Measurements from ENCODE around the gene SPRR4.

The SPRR4 gene

GRCh38 chr1:152962876-152963415 is 7.5 kb upstream of the SPRR4 start:
- Histone ChIP-seq H3K4me2 (ENCODE audit: low read depth, low read length, poor library complexity, severe bottlenecking) (no peak overlapping the region), H3K4me3 (ENCODE audit: insufficient read depth, low read length, poor library complexity, severe bottlenecking) (no peak overlapping the region), H3K9ac (ENCODE audit: low read length) (no peak overlapping the region), H2AFZ (ENCODE audit: low read depth, low read length, severe bottlenecking) (no peak overlapping the region), H3K27ac (ENCODE audit: low read depth, low read length) (no peak overlapping the region), H3K9me2 (replicated peaks; ENCODE audit: insufficient read depth, low read length) (no peaks in the 10 kb centered on the region), H3K9me3 (ENCODE audit: insufficient read depth, low read length) (no peaks in the 10 kb centered on the region), H3K36me3 (ENCODE audit: low read length) (no peaks in the 10 kb centered on the region), H3F3A (ENCODE audit: insufficient read depth) (no peaks in the 10 kb centered on the region), H3K79me2 (ENCODE audit: insufficient read depth, low read length) (no peaks in the 10 kb centered on the region), H4K20me1 (ENCODE audit: low read depth, low read length) (no peaks in the 10 kb centered on the region), H3K27me3 (ENCODE audit: low read length) (no peaks in the 10 kb centered on the region)
- TF ChIP-seq CTCF (IDR thresholded peaks at IDR 0.05; ENCODE audit: insufficient read depth, low read length, poor library complexity, severe bottlenecking) (no peak), EZH2phosphoT487 (conservative IDR thresholded peaks at IDR 0.05; ENCODE audit: low read length) (no peak)

GRCh38 chr1:152964536-152964935 is 5.9 kb upstream of the SPRR4 start:
- no peaks in the 10 kb centered on the region for H3K36me3 ChIP-seq (ENCODE audit: low read length)
- H3K9me2 ChIP-seq (replicated peaks; ENCODE audit: insufficient read depth, low read length), result no peaks in the 10 kb centered on the region
- H3K9me3 ChIP-seq (ENCODE audit: insufficient read depth, low read length), result no peaks in the 10 kb centered on the region
- no peak overlapping the region for H3K27ac ChIP-seq (ENCODE audit: low read depth, low read length)
- no peak overlapping the region for H3K4me2 ChIP-seq (ENCODE audit: low read depth, low read length, poor library complexity, severe bottlenecking)
- no peaks in the 10 kb centered on the region for H4K20me1 ChIP-seq (ENCODE audit: low read depth, low read length)
- H2AFZ ChIP-seq (ENCODE audit: low read depth, low read length, severe bottlenecking), result no peak overlapping the region
- H3K9ac ChIP-seq (ENCODE audit: low read length), result no peak overlapping the region
- H3K4me3 ChIP-seq (ENCODE audit: insufficient read depth, low read length, poor library complexity, severe bottlenecking), result no peak overlapping the region
- H3K79me2 ChIP-seq (ENCODE audit: insufficient read depth, low read length), result no peaks in the 10 kb centered on the region
- H3K27me3 ChIP-seq (ENCODE audit: low read length), result no peaks in the 10 kb centered on the region
- no peaks in the 10 kb centered on the region for H3F3A ChIP-seq (ENCODE audit: insufficient read depth)
- TF ChIP-seq CTCF (IDR thresholded peaks at IDR 0.05; ENCODE audit: insufficient read depth, low read length, poor library complexity, severe bottlenecking), result no peak
- no peak for TF ChIP-seq EZH2phosphoT487 (conservative IDR thresholded peaks at IDR 0.05; ENCODE audit: low read length)

- Histone ChIP-seq H4K20me1 (ENCODE audit: low read depth, low read length) (no peaks in the 10 kb centered on the region), H3K9me2 (replicated peaks; ENCODE audit: insufficient read depth, low read length) (no peaks in the 10 kb centered on the region), H3F3A (ENCODE audit: insufficient read depth) (no peaks in the 10 kb centered on the region), H3K9ac (ENCODE audit: low read length) (no peak overlapping the region), H3K36me3 (ENCODE audit: low read length) (no peaks in the 10 kb centered on the region), H3K9me3 (ENCODE audit: insufficient read depth, low read length) (no peaks in the 10 kb centered on the region), H3K27me3 (ENCODE audit: low read length) (no peaks in the 10 kb centered on the region), H3K4me2 (ENCODE audit: low read depth, low read length, poor library complexity, severe bottlenecking) (no peak overlapping the region), H3K4me3 (ENCODE audit: insufficient read depth, low read length, poor library complexity, severe bottlenecking) (no peak overlapping the region), H2AFZ (ENCODE audit: low read depth, low read length, severe bottlenecking) (no peak overlapping the region), H3K27ac (ENCODE audit: low read depth, low read length) (no peak overlapping the region), H3K79me2 (ENCODE audit: insufficient read depth, low read length) (no peaks in the 10 kb centered on the region)
- TF ChIP-seq CTCF (IDR thresholded peaks at IDR 0.05; ENCODE audit: insufficient read depth, low read length, poor library complexity, severe bottlenecking) (no peak), EZH2phosphoT487 (conservative IDR thresholded peaks at IDR 0.05; ENCODE audit: low read length) (no peak)
Observed at GRCh38 chr1:152965853-152966252, 4.6 kb upstream of the SPRR4 start.
